Stimulated activated CD4-positive, alpha-beta T cell treated with anti-CD3 and anti-CD28 coated beads, Interleukin-4, amount 100 ng/mL, for 24 hours (primary cell): Measurements from ENCODE around the gene NR1I3.
"Not testable (repeated sequence)": the region's sequence is repeated elsewhere in the genome, so short reads cannot be mapped to it uniquely, and the experiment has no call there.

ENCODE experiments used
- DNase-seq: peaks from one replicate; pipeline ENCODE4 v3.0.0-alpha.2; 2020

Gene NR1I3, protein sequence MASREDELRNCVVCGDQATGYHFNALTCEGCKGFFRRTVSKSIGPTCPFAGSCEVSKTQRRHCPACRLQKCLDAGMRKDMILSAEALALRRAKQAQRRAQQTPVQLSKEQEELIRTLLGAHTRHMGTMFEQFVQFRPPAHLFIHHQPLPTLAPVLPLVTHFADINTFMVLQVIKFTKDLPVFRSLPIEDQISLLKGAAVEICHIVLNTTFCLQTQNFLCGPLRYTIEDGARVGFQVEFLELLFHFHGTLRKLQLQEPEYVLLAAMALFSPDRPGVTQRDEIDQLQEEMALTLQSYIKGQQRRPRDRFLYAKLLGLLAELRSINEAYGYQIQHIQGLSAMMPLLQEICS

DNA sequence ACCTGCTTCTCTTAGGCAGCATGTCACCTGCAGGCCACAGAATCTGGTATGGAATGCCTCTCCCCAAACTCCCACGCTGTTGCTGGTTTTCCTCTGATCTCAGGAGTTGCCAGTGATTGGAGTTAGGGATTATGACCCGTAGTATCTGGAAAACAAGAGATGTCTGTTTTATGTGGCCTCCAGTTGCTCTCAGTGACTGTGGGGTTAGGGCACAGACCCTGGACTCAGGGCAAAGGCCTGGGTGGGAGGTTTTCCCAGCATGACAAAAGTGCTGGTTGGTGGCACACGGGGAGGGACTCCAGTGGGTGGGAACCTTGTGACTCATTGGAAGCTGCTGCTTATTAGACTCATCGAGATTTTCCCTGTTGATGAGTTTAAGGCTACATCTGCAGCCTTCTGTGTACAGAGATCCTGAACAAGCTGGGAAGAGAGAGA is at the start of gene NR1I3:
TSS of gene NR1I3 (minus strand) at position 165 of the 435 bp plus-strand sequence. CDS start 1,638 bp downstream, outside the sequence.
- DNase-seq = no peak

DNA sequence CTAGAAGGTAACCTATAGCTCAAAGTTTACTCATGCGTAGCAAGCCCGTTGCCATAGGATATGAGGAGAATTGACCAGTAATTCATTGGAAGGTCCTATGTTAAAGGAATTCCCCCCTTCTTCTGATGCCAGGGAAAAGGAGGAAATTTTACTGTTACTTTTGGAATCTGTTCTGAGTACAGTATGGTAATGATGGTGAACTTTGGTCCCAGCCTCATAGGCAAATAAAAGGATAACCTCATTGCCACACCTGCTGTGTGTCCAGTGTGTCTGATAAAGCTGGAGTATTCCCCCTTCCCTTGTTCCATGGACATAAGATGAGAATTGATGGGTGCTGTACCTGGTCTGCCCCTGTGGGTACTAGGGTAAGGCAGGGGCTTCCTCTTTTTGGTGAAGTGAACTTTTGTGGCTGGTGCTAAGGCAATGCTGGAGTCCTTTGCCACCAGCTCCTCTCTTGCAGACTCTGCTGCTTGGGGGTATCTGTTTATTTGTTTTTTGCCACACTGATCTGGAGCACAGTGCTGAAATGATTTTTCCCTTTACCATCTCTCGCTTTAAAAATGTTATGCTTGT is 49.6 kb upstream of the NR1I3 start:
- no peak for DNase-seq

GRCh38 chr1:161285521-161285920 is 47.5 kb upstream of the NR1I3 start:
- no peak for DNase-seq

DNA sequence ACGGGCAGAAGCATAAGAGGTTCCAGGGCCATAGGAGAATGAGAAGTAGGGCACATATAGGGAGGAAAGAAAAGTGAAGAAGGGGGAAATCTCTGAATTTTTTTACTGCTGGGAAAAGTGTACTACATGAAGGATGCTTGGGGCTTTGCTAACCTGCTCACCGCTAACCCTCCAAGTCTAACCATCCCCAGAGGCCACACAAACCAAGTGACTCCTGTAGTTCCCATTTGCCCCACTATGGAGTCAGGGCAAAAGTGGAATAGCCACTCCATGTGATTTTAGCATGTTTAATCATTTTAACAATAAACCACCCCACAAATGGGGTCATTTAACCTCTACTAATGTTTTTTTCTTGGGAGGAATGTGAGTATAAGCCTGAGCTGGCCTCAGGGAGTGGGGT is 47.1 kb upstream of the NR1I3 start:
- no peak for DNase-seq

DNA sequence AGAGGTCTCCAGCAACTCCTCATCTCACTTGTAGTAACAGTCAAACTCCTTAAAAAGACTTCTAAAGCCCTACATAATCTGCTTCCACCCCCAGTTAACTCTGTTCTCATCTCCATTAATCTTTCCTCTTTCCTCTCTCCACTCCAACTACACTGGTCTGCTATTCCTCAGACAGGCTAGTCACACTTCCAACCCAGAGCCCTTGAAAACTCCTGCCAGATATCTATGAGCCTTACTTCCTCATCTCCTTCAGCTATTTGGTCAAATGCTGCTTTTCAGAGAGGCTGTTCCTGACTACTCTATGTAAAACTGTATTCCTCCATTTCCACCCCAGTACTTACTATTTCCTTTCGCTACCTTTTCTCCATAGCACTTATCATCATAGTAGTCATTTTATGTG is 45.0 kb upstream of the NR1I3 start:
- DNase-seq = no peak

GRCh38 chr1:161274874-161275273 is 36.9 kb upstream of the NR1I3 start:
- DNase-seq = no peak

DNA sequence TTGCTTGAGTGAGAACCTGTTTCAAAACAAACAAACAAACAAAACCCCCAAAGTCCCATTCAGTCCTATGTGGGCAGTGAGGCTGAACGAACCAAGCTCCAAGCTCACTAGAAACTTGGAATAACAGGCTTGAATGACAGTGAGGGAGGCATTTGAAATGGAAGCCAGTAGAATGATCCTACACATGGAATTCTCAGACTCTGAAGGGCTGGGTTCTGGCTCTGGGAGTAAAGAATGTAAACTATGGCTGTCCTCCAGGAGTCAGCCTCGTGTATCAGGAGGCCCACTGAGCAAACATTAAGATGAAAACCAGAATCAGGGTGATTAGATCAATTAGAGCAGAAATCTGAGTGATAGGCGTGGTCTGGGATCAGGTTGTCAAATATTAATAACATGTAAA is 35.4 kb upstream of the NR1I3 start:
- DNase-seq = no peak

GRCh38 chr1:161267321-161267720 is 29.3 kb upstream of the NR1I3 start:
- DNase-seq = no peak

DNA sequence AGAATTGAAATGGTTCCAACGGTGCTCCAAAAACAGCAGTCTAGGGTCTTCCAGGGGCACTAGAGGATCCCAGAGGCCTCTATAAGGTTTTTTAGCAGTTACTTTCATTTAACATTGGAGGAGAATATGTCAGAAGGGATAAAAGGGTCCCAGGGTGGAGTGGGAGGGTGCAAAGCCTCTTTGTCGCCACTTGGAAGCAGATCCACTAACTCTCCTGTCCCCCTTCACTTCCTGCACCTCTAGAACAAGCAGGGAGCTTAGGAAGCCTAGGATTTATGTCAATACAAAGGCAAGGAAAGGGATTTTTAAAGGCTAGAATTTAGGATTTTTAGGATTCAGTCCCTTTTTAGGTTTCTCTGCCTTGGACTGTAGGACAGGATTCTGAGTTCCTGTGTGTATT is 28.8 kb upstream of the NR1I3 start:
- DNase-seq = no peak

GRCh38 chr1:161266202-161266601 is 28.2 kb upstream of the NR1I3 start:
- no peak for DNase-seq

DNA sequence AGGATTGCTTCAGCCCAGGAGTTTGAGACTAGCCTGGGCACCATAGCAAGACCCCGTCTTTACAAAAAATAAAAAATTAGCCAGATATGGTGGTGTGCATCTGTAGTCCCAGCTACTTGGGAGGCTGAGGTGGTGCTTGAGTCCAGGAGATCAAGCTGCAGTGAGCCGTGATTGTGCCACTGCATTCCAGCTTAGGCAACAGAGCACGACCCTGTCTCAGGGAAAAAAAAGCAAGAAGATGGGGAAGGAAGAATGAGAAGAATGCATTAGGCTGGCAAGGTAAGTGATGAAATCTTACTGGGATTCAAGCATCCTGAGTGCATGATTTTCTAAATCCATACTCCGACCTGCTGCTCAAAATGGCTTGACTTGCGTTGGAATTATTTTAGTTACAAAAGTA is 27.3 kb upstream of the NR1I3 start:
- no peak for DNase-seq

- no peak for DNase-seq
These were observed 23.5 kb upstream of the NR1I3 start for GRCh38 chr1:161261261-161262235.

DNA sequence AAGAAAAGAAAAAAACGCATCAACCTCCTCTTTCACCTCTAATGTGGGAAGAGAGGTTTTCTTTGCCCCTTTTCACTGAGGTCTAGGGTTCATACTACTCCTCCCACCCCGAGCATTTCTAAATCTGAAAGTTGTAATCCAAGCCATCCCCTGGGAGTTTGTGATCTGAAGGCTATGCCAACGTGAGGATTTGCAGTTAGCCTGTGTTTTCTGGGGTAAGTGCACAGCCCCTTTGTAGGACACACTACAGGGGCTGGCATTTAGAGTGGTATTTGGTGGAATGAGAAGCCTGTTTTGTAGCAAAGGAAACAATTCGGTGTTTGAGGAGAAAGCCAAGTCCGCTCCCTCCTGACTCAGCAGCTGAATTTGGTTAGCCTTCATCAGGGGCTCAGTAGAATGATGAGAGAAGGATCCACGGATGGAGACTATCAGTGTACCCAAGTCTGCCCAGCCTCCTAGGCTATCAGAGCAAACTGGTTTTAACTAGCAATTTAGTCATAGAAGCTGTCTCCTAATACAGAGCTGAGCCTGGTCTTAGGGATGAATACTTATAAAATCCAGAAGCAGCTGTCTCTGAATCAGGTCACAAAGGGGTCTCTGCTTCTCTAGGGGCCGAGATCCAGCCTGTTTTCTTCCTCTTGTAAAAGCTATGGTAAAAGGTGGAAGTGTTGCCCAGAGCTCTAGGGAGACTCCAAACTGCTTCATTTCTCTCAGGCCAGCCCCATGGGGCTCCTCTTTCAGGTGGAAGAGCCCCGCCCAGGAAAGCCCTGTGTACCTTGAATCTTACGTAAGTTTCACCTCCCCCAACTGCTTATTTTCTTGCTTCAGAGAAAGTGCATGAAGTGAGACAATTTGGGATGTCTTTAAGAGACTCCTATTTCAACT is 22.6 kb upstream of the NR1I3 start:
- DNase-seq = no peak

GRCh38 chr1:161259765-161260164 is 21.8 kb upstream of the NR1I3 start:
- no peak for DNase-seq

- no peak for DNase-seq
These were observed 21.3 kb upstream of the NR1I3 start for GRCh38 chr1:161259345-161259702.

DNA sequence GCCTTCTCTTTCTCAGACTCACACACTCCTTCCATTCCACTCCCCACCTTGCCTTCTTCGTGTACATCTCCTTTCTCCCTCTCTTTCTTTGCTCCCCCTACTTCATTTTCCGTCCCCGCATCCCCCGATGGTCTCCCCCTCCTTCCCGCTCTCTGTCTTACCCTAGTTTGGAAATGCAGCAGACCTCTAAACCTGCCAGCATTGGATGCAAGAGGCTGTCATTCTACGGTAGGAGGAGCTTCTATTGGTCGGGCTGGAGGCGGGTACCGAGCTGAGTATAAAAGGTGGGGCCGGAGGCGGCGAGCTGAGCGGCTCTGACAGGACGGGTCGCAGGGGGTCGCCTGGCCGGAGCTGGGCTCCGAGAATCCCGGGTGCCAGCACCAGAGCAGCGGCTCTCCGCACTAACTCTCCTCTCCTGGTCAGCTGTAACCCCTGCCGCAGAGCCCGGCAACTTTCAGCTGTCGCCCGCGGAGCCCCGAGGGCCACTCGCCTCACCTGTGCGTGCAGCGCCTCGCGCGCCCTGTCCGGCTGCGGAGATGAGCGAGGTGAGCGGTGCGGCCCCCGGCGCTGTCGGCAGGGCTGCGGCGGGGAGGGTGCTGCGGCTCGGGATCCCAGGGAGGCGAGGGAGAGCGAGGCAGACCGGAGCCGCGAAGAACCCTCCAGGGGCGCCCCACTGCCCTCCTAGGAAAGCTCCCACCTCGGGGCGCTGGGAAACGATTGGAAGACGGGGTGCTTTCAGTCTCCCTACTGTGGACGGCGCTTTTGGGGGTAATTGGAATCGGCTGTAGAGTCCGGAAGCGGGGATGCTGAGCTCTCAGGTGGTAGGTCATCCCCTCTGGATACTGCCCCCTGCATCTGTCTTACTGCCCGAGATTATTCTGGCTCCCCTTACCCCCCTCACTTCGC is 20.7 kb upstream of the NR1I3 start, which contains the start of gene PCP4L1:
TSS of gene PCP4L1 (plus strand) at position 307 of the 906 bp plus-strand sequence. CDS start at position 537, 230 bp downstream.
- DNase-seq = peak; percentile 43

GRCh38 chr1:161257109-161257508 is 19.1 kb upstream of the NR1I3 start:
- DNase-seq = not testable (repeated sequence)

DNA sequence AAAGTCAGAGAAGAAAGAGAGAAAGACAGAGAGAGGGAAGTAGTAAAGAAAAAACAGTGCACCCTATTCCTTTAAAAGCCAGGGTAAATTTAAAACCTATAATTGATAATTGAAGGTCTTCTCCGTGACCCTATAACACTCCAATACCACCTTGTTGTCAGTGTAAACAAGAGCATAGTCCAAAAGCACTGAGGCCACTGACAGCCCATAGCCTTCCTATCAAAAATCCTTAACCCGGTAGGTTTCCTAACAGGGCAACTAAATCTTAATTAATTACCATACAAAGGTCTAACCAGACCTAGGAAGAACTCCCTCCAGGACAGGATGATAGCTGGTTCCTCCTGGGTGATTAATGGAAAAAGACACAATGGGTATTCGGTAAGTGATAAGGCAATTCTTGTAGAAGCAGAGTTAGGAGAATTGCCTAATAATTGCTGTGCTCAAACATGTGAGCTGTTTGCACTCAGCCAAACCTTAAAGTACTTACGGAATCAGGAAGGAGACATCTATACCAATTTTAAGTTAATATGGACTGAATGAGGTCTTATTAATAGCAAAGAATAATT is 18.0 kb upstream of the NR1I3 start:
- not testable (repeated sequence) for DNase-seq

- DNase-seq = not testable (repeated sequence)
These were observed 17.3 kb upstream of the NR1I3 start for GRCh38 chr1:161255302-161255701.

- no peak for DNase-seq
These were observed 13.6 kb upstream of the NR1I3 start for GRCh38 chr1:161251579-161251978.

GRCh38 chr1:161250829-161251228 is 12.8 kb upstream of the NR1I3 start:
- no peak for DNase-seq
